Esophagus squamous epithelium (tissue), 5 donors: ENCODE data around the gene RPS6KA4. TPM values are rescaled to one million over a fixed set of nuclear protein-coding genes. Genes with fewer than 3 reads are reported as not detected.

Source experiments
- DNase-seq: peaks from one replicate; lab custom pipeline; 2025; lab: John Stamatoyannopoulos, UW
- H3K27ac ChIP-seq, 4 donors: fragments of 200-600 bp; sonication (generic); one replicate each; pipeline ENCODE4 v1.5.1; 2016 to 2019; ENCODE audit warnings: mild to moderate bottlenecking in 1 of 4
- H3K27me3 ChIP-seq, 4 donors: fragments of 200-600 bp; sonication (generic); 1 replicate in 3 of 4; 2 replicates in 1 of 4; pipeline versions ENCODE4 v1.5.1 to v1.6.0; 2017 to 2021; ENCODE audit warnings: antibody characterized with exemption in 1 of 4
- H3K36me3 ChIP-seq, 3 donors: fragments of 200-600 bp; sonication (generic); one replicate each; pipeline ENCODE4 v1.5.1; 2016 to 2019
- H3K4me1 ChIP-seq, 3 donors: fragments of 200-600 bp; sonication (generic); one replicate each; pipeline ENCODE4 v1.5.1; 2017 to 2019
- H3K4me3 ChIP-seq, 4 donors: fragments of 200-600 bp; sonication (generic); 1 replicate in 3 of 4; 2 replicates in 1 of 4; pipeline ENCODE4 v1.5.1; 2016 to 2019; ENCODE audit warnings: mild to moderate bottlenecking in 2 of 4, moderate library complexity in 1 of 4
- H3K9me3 ChIP-seq, 3 donors: fragments of 200-600 bp; sonication (generic); one replicate each; pipeline ENCODE4 v1.5.1; 2016 to 2019
- POLR2A ChIP-seq, 4 donors: fragments of 450-650 bp; IDR thresholded peaks; one replicate each; pipeline ENCODE4 v1.6.1; 2017; ENCODE audit warnings: antibody characterized with exemption in 4 of 4, mild to moderate bottlenecking in 4 of 4, moderate library complexity in 3 of 4
- WGBS, 2 donors: methylation state at CpG; one replicate each; pipeline ENCODE4 v1.1.5; 2018; 5-methylcytosine and 5-hydroxymethylcytosine counted together
- intact Hi-C: fragments of 100-400 bp; cut with DNase I; formaldehyde crosslinking; loops from one replicate; pipeline ENCODE4 v1.15.0; 2022
- total RNA-seq, 4 donors: library from RNA; depleted of rRNA; stranded (reverse); fragments of >200 nt; gene quantifications; one replicate each; pipeline ENCODE4 v1.1.0, GENCODE V29; 2016
- TF ChIP-seq, protein P1 (sequence below), 6 experiments: fragments of 450-650 bp in 4 of 6; fragments of 200-600 bp in 2 of 6; sonication (generic) in 2 of 6; IDR thresholded peaks; one replicate each; pipeline ENCODE4 v1.5.1; 2016 to 2019; ENCODE audit warnings: antibody characterized with exemption in 6 of 6, mild to moderate bottlenecking in 4 of 6, moderate library complexity in 4 of 6
- donor health status: DM: yes; HTN: yes; CAD: no.

Gene RPS6KA4
- total RNA-seq, 4 donors from 2014 or later: 28.6 to 69.8 (median 55.0) TPM

DNA sequence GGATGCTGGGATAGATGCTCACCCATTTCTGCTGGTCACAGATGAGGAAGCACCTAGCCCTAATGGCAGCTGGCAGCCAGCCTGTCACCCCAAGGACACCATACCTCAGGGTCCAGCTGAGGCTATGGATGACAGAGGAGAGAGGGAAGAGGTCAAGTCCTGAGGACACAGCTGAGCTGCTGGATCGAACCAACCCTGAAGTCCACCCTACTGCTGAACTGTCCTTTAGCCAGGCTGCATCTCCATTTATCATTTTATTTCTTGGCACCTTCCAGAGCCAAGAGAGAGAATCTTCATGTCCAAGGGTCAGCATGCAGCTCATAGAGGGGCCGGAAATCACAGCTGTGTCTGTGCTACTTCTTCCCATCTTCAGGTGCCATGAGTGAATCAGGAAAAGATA is 30.9 kb downstream of the RPS6KA4 start:
- H3K4me3 ChIP-seq: no peak overlapping the region
- no peak overlapping the region for H3K27ac ChIP-seq
- TF ChIP-seq, protein P1, sequence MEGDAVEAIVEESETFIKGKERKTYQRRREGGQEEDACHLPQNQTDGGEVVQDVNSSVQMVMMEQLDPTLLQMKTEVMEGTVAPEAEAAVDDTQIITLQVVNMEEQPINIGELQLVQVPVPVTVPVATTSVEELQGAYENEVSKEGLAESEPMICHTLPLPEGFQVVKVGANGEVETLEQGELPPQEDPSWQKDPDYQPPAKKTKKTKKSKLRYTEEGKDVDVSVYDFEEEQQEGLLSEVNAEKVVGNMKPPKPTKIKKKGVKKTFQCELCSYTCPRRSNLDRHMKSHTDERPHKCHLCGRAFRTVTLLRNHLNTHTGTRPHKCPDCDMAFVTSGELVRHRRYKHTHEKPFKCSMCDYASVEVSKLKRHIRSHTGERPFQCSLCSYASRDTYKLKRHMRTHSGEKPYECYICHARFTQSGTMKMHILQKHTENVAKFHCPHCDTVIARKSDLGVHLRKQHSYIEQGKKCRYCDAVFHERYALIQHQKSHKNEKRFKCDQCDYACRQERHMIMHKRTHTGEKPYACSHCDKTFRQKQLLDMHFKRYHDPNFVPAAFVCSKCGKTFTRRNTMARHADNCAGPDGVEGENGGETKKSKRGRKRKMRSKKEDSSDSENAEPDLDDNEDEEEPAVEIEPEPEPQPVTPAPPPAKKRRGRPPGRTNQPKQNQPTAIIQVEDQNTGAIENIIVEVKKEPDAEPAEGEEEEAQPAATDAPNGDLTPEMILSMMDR (IDR thresholded peaks at IDR 0.05): no peak
- no peak for TF ChIP-seq POLR2A (IDR thresholded peaks at IDR 0.05)
- H3K9me3 ChIP-seq: no peaks in the 10 kb centered on the region
- peaks cover 0 to 18% (median 0%) of the 10 kb centered on the region in 4 donors for H3K27me3 ChIP-seq
- 81 to 89% methylated on average over 2 of the region's 2 CpGs for WGBS, 2 donors
- intact Hi-C loops: loop anchor here (10.0 kb wide), 1 partner anchor 265 kb away; no protein-coding TSS in a partner anchor
- no peak for DNase-seq
- H3K4me1 ChIP-seq: no peaks in the 10 kb centered on the region
- no peaks in the 10 kb centered on the region for H3K36me3 ChIP-seq

DNA sequence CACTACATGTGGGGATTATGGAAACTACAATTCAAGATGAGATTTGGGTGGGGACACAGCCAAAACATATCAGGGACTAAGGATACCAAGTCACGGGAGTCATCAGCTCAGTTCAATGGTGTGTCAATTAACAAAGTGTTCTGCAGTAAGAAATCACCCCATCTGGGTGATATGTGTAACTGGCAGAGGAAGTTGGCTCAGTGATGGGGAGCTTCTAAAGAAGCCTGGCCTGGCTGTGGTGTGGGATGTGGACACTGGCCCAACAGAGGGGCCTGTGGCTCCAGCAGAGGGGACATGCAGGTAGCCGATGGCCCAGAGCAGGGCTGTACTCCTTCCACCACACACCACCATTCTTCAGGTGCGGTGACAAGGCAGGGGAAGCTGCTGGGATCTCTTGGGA is 31.6 kb downstream of the RPS6KA4 start:
- no peak overlapping the region for H3K27ac ChIP-seq
- WGBS, 2 donors: 85 to 100% methylated on average over 2 to 3 of the region's 3 CpGs
- no peaks in the 10 kb centered on the region for H3K9me3 ChIP-seq
- H3K27me3 ChIP-seq: peaks cover 0 to 23% (median 0%) of the 10 kb centered on the region in 4 donors
- no peaks in the 10 kb centered on the region for H3K4me1 ChIP-seq
- no peak for DNase-seq
- TF ChIP-seq, protein P1 (IDR thresholded peaks at IDR 0.05): no peak
- TF ChIP-seq POLR2A (IDR thresholded peaks at IDR 0.05): no peak
- intact Hi-C loops: no loop called here
- H3K4me3 ChIP-seq: no peak overlapping the region
- H3K36me3 ChIP-seq: no peaks in the 10 kb centered on the region

DNA sequence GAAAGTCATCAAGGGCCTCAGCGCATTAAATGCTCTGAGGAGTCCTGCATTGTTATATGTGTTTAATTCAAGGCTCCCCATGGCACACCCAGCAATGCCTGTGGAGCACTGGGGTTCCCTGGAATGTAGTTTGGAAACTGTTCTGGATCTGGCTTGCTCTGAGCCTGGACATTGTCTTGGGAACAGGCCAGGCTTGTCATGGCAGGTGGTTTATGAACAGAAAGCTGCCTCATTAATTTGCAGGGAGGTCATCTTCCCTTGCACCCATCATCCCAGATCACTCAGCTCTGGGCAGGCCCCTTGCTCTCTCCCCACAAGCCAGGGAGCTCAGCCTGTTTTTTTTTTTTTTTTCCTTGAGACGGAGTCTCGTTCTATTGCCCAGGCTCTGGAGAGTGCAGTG is 32.9 kb downstream of the RPS6KA4 start:
- no peak for DNase-seq
- intact Hi-C loops: no loop called here
- H3K27ac ChIP-seq: no peak overlapping the region
- H3K36me3 ChIP-seq: no peaks in the 10 kb centered on the region
- H3K4me3 ChIP-seq: no peak overlapping the region
- no peaks in the 10 kb centered on the region for H3K4me1 ChIP-seq
- WGBS, 2 donors: 89 to 100% methylated on average over 1 to 2 of the region's 3 CpGs
- no peaks in the 10 kb centered on the region for H3K9me3 ChIP-seq
- H3K27me3 ChIP-seq: peaks cover 0 to 33% (median 0%) of the 10 kb centered on the region in 4 donors
- TF ChIP-seq, protein P1 (IDR thresholded peaks at IDR 0.05): no peak
- no peak for TF ChIP-seq POLR2A (IDR thresholded peaks at IDR 0.05)

DNA sequence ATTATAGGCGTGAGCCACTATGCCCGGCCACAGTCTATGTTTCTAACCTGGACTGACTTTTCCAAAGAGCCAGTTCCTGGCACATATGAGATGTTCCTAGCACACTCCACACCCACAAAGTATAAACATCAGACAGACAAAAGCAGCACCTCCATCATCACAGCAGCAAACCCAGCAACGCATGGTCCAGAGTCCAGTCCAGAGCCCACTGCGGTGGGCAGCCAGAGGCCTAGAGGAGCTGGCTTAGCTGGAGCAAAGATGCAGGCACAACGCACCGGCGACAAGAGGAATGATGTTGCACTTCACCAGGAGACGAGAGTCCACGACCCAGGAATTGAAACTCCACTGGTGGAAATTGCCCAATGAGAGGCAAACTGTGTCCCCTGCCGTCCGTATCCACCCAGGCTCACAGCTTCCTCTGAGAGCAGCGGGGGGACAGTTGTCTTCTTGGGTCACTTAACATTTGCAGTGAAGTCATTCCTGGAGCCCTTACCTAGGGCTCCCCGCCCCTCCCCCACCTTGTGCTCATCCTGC is 36.6 kb downstream of the RPS6KA4 start:
- no peak for DNase-seq
- TF ChIP-seq, protein P1 (IDR thresholded peaks at IDR 0.05): no peak
- no peak for TF ChIP-seq POLR2A (IDR thresholded peaks at IDR 0.05)
- Histone ChIP-seq H3K27me3 (peaks cover 0 to 38% (median 0%) of the 10 kb centered on the region in 4 donors), H3K9me3 (no peaks in the 10 kb centered on the region), H3K36me3 (no peaks in the 10 kb centered on the region), H3K4me3 (no peak overlapping the region), H3K27ac (no peak overlapping the region), H3K4me1 (peaks cover 3 to 8% (median 6%) of the 10 kb centered on the region in 3 donors)
- WGBS, 2 donors: 50 to 76% methylated on average over 7 to 11 of the region's 13 CpGs
- intact Hi-C loops: no loop called here

DNA sequence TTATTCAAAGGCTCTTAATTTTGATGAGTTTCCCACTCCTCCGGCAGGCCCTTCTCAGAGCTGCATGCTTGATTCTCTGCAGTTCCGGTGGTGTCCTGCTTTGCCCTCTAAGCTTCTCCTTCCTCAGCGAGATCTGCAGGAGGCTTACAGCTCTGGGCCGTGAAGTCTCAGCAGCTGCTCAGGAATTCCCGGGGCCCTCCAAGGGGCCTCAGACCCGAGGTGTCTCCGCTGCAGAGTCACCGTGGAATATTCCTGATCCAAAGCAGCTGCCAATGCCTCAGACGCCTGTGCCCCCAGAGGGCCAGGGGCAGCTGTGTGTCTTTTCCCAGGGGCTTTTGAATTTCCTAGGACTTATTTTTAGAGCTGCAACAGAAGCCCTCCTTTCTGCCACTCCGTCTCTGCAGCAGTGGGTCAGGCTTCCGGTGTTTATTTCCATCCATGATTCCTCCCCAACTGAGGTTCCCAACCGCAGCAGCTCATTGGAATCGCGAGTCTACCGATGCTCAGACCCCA is 37.2 kb downstream of the RPS6KA4 start:
- Histone ChIP-seq H3K4me3 (no peak overlapping the region), H3K27me3 (peaks cover 0 to 38% (median 0%) of the 10 kb centered on the region in 4 donors), H3K4me1 (peaks cover 3 to 9% (median 6%) of the 10 kb centered on the region in 3 donors), H3K27ac (no peak overlapping the region), H3K9me3 (no peaks in the 10 kb centered on the region), H3K36me3 (no peaks in the 10 kb centered on the region)
- intact Hi-C loops: no loop called here
- WGBS, 2 donors: 33 to 39% methylated on average over 12 to 15 of the region's 15 CpGs
- no peak for TF ChIP-seq POLR2A (IDR thresholded peaks at IDR 0.05)
- TF ChIP-seq, protein P1 (IDR thresholded peaks at IDR 0.05): no peak
- DNase-seq: no peak
